ENCODE results near the gene PRKN.
A peak's percentile ranks its signal among the peaks of the same experiment; 100 is the strongest.

Gene PRKN

GRCh38 chr6:162187168-162187935 is 540.2 kb downstream of the PRKN start:
- DNase-seq (ENCODE audit: low read depth, low spot score): no peak
- TF ChIP-seq CTCF (IDR thresholded peaks at IDR 0.05; ENCODE audit: low read depth, low read length): no peak
- no peak overlapping the region for H3K4me3 ChIP-seq (ENCODE audit: low read depth, low read length)
- in situ Hi-C loops (cut with HindIII; ENCODE audit: low sequenced_read_pairs): no loop called here

GRCh38 chr6:162184465-162184864 is 543.1 kb downstream of the PRKN start:
- TF ChIP-seq CTCF (IDR thresholded peaks at IDR 0.05; ENCODE audit: low read depth, low read length): no peak
- in situ Hi-C loops (cut with HindIII; ENCODE audit: low sequenced_read_pairs): no loop called here
- peak; percentile 31 for DNase-seq (ENCODE audit: low read depth, low spot score)
- H3K4me3 ChIP-seq (ENCODE audit: low read depth, low read length): no peak overlapping the region

- peak; percentile 49 for DNase-seq (ENCODE audit: low read depth, low spot score)
- in situ Hi-C loops (cut with HindIII; ENCODE audit: low sequenced_read_pairs): no loop called here
- H3K4me3 ChIP-seq (ENCODE audit: low read depth, low read length): no peak overlapping the region
- TF ChIP-seq CTCF (IDR thresholded peaks at IDR 0.05; ENCODE audit: low read depth, low read length): no peak
These were observed 545.7 kb downstream of the PRKN start for GRCh38 chr6:162181741-162182401.

GRCh38 chr6:162181111-162181510 is 546.5 kb downstream of the PRKN start:
- no peak overlapping the region for H3K4me3 ChIP-seq (ENCODE audit: low read depth, low read length)
- no peak for DNase-seq (ENCODE audit: low read depth, low spot score)
- in situ Hi-C loops (cut with HindIII; ENCODE audit: low sequenced_read_pairs): no loop called here
- no peak for TF ChIP-seq CTCF (IDR thresholded peaks at IDR 0.05; ENCODE audit: low read depth, low read length)

- no peak overlapping the region for H3K4me3 ChIP-seq (ENCODE audit: low read depth, low read length)
- TF ChIP-seq CTCF (IDR thresholded peaks at IDR 0.05; ENCODE audit: low read depth, low read length): no peak
- in situ Hi-C loops (cut with HindIII; ENCODE audit: low sequenced_read_pairs): no loop called here
- no peak for DNase-seq (ENCODE audit: low read depth, low spot score)
These were observed 548.2 kb downstream of the PRKN start for GRCh38 chr6:162179196-162179951.

GRCh38 chr6:162178666-162179065 is 548.9 kb downstream of the PRKN start:
- no peak for DNase-seq (ENCODE audit: low read depth, low spot score)
- in situ Hi-C loops (cut with HindIII; ENCODE audit: low sequenced_read_pairs): no loop called here
- no peak overlapping the region for H3K4me3 ChIP-seq (ENCODE audit: low read depth, low read length)
- TF ChIP-seq CTCF (IDR thresholded peaks at IDR 0.05; ENCODE audit: low read depth, low read length): no peak

Measured in astrocyte of the spinal cord (primary cell).